HCT116 (cell line): Measurements from ENCODE around the gene NOTUM. TPM values are rescaled to one million over a fixed set of nuclear protein-coding genes. Genes with fewer than 3 reads are reported as not detected.

Experiments
- ATAC-seq: fragments of 200-7000 bp; cut with Tn5 transposase; 2 replicates; pipeline ENCODE4 v1.9.1; 2020; ENCODE audit warnings: mild to moderate bottlenecking, moderate library complexity
- BruUV-seq: library from RNA; stranded (reverse); fragments of 400-500 nt; replicated peaks from 2 replicates; lab custom pipeline; 2021; lab: Mats Ljungman, UMichigan
- CTCF ChIA-PET: fragments of 300-600 bp; sonication (Branson Sonifier 250); formaldehyde crosslinking; loops from one replicate; lab custom pipeline; 2021; ENCODE audit warnings: antibody characterized with exemption; lab: Charles Lee
- POLR2A ChIA-PET: fragments of 300-600, 350-600 bp; sonication (Branson Sonifier 250); formaldehyde crosslinking; loops from one replicate; lab custom pipeline; 2021; ENCODE audit warnings: antibody characterized with exemption; lab: Charles Lee
- RAD21 ChIA-PET, 2 experiments: fragments of 300-600 bp; sonication (Branson Sonifier 250); formaldehyde crosslinking; loops; one replicate each; lab custom pipeline; 2023; ENCODE audit warnings: low total read pairs in 2 of 2; ENCODE audit not compliant: uncharacterized antibody in 2 of 2, unreplicated experiment in 2 of 2, low non-redundant PET in 1 of 2; lab: Charles Lee
- DNase-seq: peaks from one replicate; pipeline ENCODE4 v3.0.0-alpha.2; 2010; ENCODE audit warnings: low read depth, low spot score
- H2AFZ ChIP-seq: fragments of 200-600 bp; shearing (Covaris generic), sonication (generic); 2 replicates; pipeline ENCODE4 v1.6.1; 2017; ENCODE audit warnings: low read depth, mixed run types, mixed read lengths, antibody characterized with exemption, low read length; ENCODE audit not compliant: poor library complexity, severe bottlenecking
- H3K27ac ChIP-seq: 2 replicates; pipeline ENCODE4 v1.5.1; 2012; ENCODE audit warnings: low read depth, low read length
- H3K27me3 ChIP-seq: fragments of 200-600 bp; sonication (generic); 2 replicates; pipeline ENCODE4 v1.6.1; 2016; ENCODE audit warnings: mixed run types, low read length, mixed read lengths; ENCODE audit not compliant: insufficient read depth
- H3K36me3 ChIP-seq, 2 experiments: fragments of 200-500 bp in 1 of 2; fragments of 200-600 bp in 1 of 2; sonication (Bioruptor generic) in 1 of 2; sonication (generic) in 1 of 2; 2 replicates each; pipeline versions ENCODE4 v1.5.1 to v1.6.1; 2014 to 2016; ENCODE audit warnings: low read length in 2 of 2, inconsistent platforms in 1 of 2, mixed read lengths in 1 of 2, mixed run types in 1 of 2; ENCODE audit not compliant: insufficient read depth in 2 of 2, control insufficient read depth in 1 of 2
- H3K4me1 ChIP-seq, 2 experiments: fragments of 200-600 bp in 1 of 2; sonication (generic) in 1 of 2; 2 replicates each; pipeline versions ENCODE4 v1.5.1 to v1.6.1; 2012 to 2017; ENCODE audit warnings: low read length in 2 of 2, inconsistent platforms in 1 of 2, mild to moderate bottlenecking in 1 of 2, mixed read lengths in 1 of 2, mixed run types in 1 of 2, moderate library complexity in 1 of 2; ENCODE audit not compliant: insufficient read depth in 2 of 2, control insufficient read depth in 1 of 2
- H3K4me2 ChIP-seq: fragments of 200-600 bp; sonication (generic); 2 replicates; pipeline ENCODE4 v1.6.1; 2017; ENCODE audit warnings: mixed run types, low read length, mixed read lengths
- H3K4me3 ChIP-seq, 2 experiments: fragments of 200-600 bp in 1 of 2; sonication (generic) in 1 of 2; replicated peaks in 1 of 2; 2 replicates each; pipeline ENCODE4 v1.5.1; 2011 to 2016; ENCODE audit warnings: low read length in 2 of 2, control low read depth in 1 of 2, low read depth in 1 of 2, mild to moderate bottlenecking in 1 of 2, mixed read lengths in 1 of 2, mixed run types in 1 of 2
- H3K79me2 ChIP-seq: fragments of 200-600 bp; sonication (generic); 2 replicates; pipeline ENCODE4 v1.6.1; 2017; ENCODE audit warnings: mild to moderate bottlenecking, mixed run types, low read length, moderate library complexity, mixed read lengths; ENCODE audit not compliant: insufficient read depth
- H3K9ac ChIP-seq: fragments of 200-600 bp; sonication (generic); 2 replicates; pipeline ENCODE4 v1.6.1; 2016; ENCODE audit warnings: low read length, mixed read lengths
- H3K9me2 ChIP-seq: fragments of 200-600 bp; sonication (generic), shearing (Covaris generic); 2 replicates; pipeline ENCODE4 v1.6.1; 2017; ENCODE audit warnings: mixed run types, mild to moderate bottlenecking, moderate library complexity; ENCODE audit not compliant: insufficient read depth
- H3K9me3 ChIP-seq, 2 experiments: fragments of 200-500 bp in 1 of 2; fragments of 200-600 bp in 1 of 2; sonication (Bioruptor generic) in 1 of 2; sonication (generic) in 1 of 2; 2 replicates each; pipeline ENCODE4 v1.6.1; 2014 to 2017; ENCODE audit warnings: low read length in 2 of 2, mixed read lengths in 2 of 2, inconsistent platforms in 1 of 2, low read depth in 1 of 2, mild to moderate bottlenecking in 1 of 2, mixed run types in 1 of 2, moderate library complexity in 1 of 2; ENCODE audit not compliant: control insufficient read depth in 1 of 2, insufficient read depth in 1 of 2
- H4K20me1 ChIP-seq: fragments of 200-600 bp; sonication (generic), shearing (Covaris generic); 2 replicates; pipeline ENCODE4 v1.6.1; 2017; ENCODE audit warnings: mixed run types, mild to moderate bottlenecking, moderate library complexity; ENCODE audit not compliant: insufficient read depth
- ATF3 ChIP-seq: IDR thresholded peaks from 2 replicates; pipeline ENCODE4 v1.6.1; 2012
- CBX3 ChIP-seq: IDR thresholded peaks from 2 replicates; pipeline ENCODE4 v1.6.1; 2012; ENCODE audit warnings: low read depth
- CEBPB ChIP-seq: IDR thresholded peaks from 2 replicates; pipeline ENCODE4 v1.6.1; 2012; ENCODE audit warnings: low read depth
- ELF1 ChIP-seq: IDR thresholded peaks from 2 replicates; pipeline ENCODE4 v1.6.1; 2012; ENCODE audit warnings: low read depth, borderline replicate concordance
- EZH2 ChIP-seq: fragments of 200-600 bp; sonication (generic); IDR thresholded peaks from 2 replicates; pipeline ENCODE4 v1.6.1; 2017; ENCODE audit warnings: antibody characterized with exemption, mixed run types
- EZH2phosphoT487 ChIP-seq: fragments of 200-600 bp; IDR thresholded peaks from 2 replicates; pipeline ENCODE4 v1.6.1; 2018; ENCODE audit warnings: antibody characterized with exemption, borderline replicate concordance
- FOSL1 ChIP-seq: IDR thresholded peaks from 2 replicates; pipeline ENCODE4 v1.6.1; 2012; ENCODE audit warnings: low read depth
- JUND ChIP-seq: IDR thresholded peaks from 2 replicates; pipeline ENCODE4 v1.6.1; 2012
- POLR2A ChIP-seq: IDR thresholded peaks from 2 replicates; pipeline ENCODE4 v1.7.0; 2011; ENCODE audit warnings: borderline replicate concordance; ENCODE audit not compliant: insufficient read depth, insufficient read length; ENCODE audit errors: extremely low read depth
- RAD21 ChIP-seq: IDR thresholded peaks from 2 replicates; pipeline ENCODE4 v1.6.1; 2012; ENCODE audit warnings: low read depth, mild to moderate bottlenecking
- SIN3A ChIP-seq: IDR thresholded peaks from 2 replicates; pipeline ENCODE4 v1.6.1; 2012; ENCODE audit warnings: low read depth
- SP1 ChIP-seq: IDR thresholded peaks from 2 replicates; pipeline ENCODE4 v1.6.1; 2012; ENCODE audit warnings: low read depth
- SRF ChIP-seq: IDR thresholded peaks from 2 replicates; pipeline ENCODE4 v1.6.1; 2012; ENCODE audit warnings: low read depth
- YY1 ChIP-seq: IDR thresholded peaks from 2 replicates; pipeline ENCODE4 v1.6.1; 2011; ENCODE audit warnings: low read length, low read depth, moderate library complexity, mild to moderate bottlenecking; ENCODE audit not compliant: insufficient replicate concordance; ENCODE audit errors: extremely low read depth
- ZFX ChIP-seq: fragments of 450-650 bp; IDR thresholded peaks from 2 replicates; pipeline ENCODE4 v1.6.1; 2017
- ZNF274 ChIP-seq: fragments of 200-500 bp; sonication (Bioruptor generic); IDR thresholded peaks from 2 replicates; pipeline ENCODE4 v1.6.1; 2014; ENCODE audit warnings: mild to moderate bottlenecking, low read depth, low read length, inconsistent platforms
- intact Hi-C: fragments of 100-400 bp; cut with micrococcal nuclease; formaldehyde crosslinking; loops from 2 replicates; pipeline ENCODE4 v1.10.0; 2022
- total RNA-seq: library from RNA; stranded (reverse); gene quantifications from one replicate; pipeline ENCODE4 v1.2.1, GENCODE V29; 2021; ENCODE audit not compliant: unreplicated experiment
- TF ChIP-seq, protein P1 (sequence below): IDR thresholded peaks from 2 replicates; pipeline ENCODE4 v1.6.1; 2012; ENCODE audit warnings: low read depth
- TF ChIP-seq, protein P2 (sequence below): IDR thresholded peaks from 2 replicates; pipeline ENCODE4 v1.6.1; 2012
- TF ChIP-seq, protein P3 (sequence below), 3 experiments: fragments of 200-600 bp in 1 of 3; sonication (generic) in 1 of 3; IDR thresholded peaks in 2 of 3; conservative IDR thresholded peaks in 1 of 3; 2 replicates each; pipeline ENCODE4 v1.5.1; 2012 to 2017; ENCODE audit warnings: low read depth in 2 of 3, low read length in 2 of 3, antibody characterized with exemption in 1 of 3, borderline replicate concordance in 1 of 3, control low read depth in 1 of 3, mild to moderate bottlenecking in 1 of 3, mixed read lengths in 1 of 3, mixed run types in 1 of 3, moderate library complexity in 1 of 3; ENCODE audit not compliant: insufficient read depth in 1 of 3

NOTUM gene
- total RNA-seq, 1 experiment from 2014 or later: 12.5 TPM

- RAD21 ChIA-PET: no interaction called here
- Histone ChIP-seq H3K4me2 (no peak overlapping the region), H3K9me3 (no peaks in the 10 kb centered on the region), H3K27ac (peak overlapping the region; percentile 5; the same call in 1 of the 2 replicates), H3K79me2 (no peaks in the 10 kb centered on the region), H3K4me3 (no peak overlapping the region), H4K20me1 (no peaks in the 10 kb centered on the region), H3K9ac (no peak overlapping the region), H2AFZ (no peak overlapping the region), H3K9me2 (no peaks in the 10 kb centered on the region), H3K27me3 (no peaks in the 10 kb centered on the region), H3K36me3 (no peaks in the 10 kb centered on the region), H3K4me1 (peaks cover 15 to 22% of the 10 kb centered on the region in 2 experiments)
- no peak for DNase-seq
- no TSS peak for BruUV-seq
- TF ChIP-seq YY1: no peak
- TF ChIP-seq SIN3A: no peak
- TF ChIP-seq JUND: no peak
- TF ChIP-seq RAD21: no peak
- TF ChIP-seq, protein P1, sequence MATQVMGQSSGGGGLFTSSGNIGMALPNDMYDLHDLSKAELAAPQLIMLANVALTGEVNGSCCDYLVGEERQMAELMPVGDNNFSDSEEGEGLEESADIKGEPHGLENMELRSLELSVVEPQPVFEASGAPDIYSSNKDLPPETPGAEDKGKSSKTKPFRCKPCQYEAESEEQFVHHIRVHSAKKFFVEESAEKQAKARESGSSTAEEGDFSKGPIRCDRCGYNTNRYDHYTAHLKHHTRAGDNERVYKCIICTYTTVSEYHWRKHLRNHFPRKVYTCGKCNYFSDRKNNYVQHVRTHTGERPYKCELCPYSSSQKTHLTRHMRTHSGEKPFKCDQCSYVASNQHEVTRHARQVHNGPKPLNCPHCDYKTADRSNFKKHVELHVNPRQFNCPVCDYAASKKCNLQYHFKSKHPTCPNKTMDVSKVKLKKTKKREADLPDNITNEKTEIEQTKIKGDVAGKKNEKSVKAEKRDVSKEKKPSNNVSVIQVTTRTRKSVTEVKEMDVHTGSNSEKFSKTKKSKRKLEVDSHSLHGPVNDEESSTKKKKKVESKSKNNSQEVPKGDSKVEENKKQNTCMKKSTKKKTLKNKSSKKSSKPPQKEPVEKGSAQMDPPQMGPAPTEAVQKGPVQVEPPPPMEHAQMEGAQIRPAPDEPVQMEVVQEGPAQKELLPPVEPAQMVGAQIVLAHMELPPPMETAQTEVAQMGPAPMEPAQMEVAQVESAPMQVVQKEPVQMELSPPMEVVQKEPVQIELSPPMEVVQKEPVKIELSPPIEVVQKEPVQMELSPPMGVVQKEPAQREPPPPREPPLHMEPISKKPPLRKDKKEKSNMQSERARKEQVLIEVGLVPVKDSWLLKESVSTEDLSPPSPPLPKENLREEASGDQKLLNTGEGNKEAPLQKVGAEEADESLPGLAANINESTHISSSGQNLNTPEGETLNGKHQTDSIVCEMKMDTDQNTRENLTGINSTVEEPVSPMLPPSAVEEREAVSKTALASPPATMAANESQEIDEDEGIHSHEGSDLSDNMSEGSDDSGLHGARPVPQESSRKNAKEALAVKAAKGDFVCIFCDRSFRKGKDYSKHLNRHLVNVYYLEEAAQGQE: no peak
- no peak for TF ChIP-seq SRF
- no peak for TF ChIP-seq FOSL1
- TF ChIP-seq SP1: no peak
- no peak for TF ChIP-seq ATF3
- TF ChIP-seq CEBPB: no peak
- TF ChIP-seq, protein P2, sequence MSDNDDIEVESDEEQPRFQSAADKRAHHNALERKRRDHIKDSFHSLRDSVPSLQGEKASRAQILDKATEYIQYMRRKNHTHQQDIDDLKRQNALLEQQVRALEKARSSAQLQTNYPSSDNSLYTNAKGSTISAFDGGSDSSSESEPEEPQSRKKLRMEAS: no peak
- TF ChIP-seq ZNF274: no peak
- no peak for TF ChIP-seq EZH2
- no peak for TF ChIP-seq POLR2A
- TF ChIP-seq CBX3: no peak
- TF ChIP-seq ELF1: no peak
- no peak for TF ChIP-seq EZH2phosphoT487
- TF ChIP-seq, protein P3, sequence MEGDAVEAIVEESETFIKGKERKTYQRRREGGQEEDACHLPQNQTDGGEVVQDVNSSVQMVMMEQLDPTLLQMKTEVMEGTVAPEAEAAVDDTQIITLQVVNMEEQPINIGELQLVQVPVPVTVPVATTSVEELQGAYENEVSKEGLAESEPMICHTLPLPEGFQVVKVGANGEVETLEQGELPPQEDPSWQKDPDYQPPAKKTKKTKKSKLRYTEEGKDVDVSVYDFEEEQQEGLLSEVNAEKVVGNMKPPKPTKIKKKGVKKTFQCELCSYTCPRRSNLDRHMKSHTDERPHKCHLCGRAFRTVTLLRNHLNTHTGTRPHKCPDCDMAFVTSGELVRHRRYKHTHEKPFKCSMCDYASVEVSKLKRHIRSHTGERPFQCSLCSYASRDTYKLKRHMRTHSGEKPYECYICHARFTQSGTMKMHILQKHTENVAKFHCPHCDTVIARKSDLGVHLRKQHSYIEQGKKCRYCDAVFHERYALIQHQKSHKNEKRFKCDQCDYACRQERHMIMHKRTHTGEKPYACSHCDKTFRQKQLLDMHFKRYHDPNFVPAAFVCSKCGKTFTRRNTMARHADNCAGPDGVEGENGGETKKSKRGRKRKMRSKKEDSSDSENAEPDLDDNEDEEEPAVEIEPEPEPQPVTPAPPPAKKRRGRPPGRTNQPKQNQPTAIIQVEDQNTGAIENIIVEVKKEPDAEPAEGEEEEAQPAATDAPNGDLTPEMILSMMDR (IDR thresholded peaks at IDR 0.05 in 2 of 3, conservative IDR thresholded peaks at IDR 0.05 in 1 of 3; ENCODE audit: borderline replicate concordance in 1 of 3, insufficient read depth in 1 of 3, low read depth in 2 of 3, low read length in 2 of 3): no peak
- TF ChIP-seq ZFX: no peak
- intact Hi-C loops: no loop called here
- POLR2A ChIA-PET: no interaction called here
- CTCF ChIA-PET: no interaction called here
- no peak for ATAC-seq
Measured at GRCh38 chr17:82008258-82008940, 47.4 kb upstream of the NOTUM start.
